ENCODE measurements around the gene DCP1A.
"Not testable (repeated sequence)": the region's sequence is repeated elsewhere in the genome, so short reads cannot be mapped to it uniquely, and the experiment has no call there.

The DCP1A gene

DNA sequence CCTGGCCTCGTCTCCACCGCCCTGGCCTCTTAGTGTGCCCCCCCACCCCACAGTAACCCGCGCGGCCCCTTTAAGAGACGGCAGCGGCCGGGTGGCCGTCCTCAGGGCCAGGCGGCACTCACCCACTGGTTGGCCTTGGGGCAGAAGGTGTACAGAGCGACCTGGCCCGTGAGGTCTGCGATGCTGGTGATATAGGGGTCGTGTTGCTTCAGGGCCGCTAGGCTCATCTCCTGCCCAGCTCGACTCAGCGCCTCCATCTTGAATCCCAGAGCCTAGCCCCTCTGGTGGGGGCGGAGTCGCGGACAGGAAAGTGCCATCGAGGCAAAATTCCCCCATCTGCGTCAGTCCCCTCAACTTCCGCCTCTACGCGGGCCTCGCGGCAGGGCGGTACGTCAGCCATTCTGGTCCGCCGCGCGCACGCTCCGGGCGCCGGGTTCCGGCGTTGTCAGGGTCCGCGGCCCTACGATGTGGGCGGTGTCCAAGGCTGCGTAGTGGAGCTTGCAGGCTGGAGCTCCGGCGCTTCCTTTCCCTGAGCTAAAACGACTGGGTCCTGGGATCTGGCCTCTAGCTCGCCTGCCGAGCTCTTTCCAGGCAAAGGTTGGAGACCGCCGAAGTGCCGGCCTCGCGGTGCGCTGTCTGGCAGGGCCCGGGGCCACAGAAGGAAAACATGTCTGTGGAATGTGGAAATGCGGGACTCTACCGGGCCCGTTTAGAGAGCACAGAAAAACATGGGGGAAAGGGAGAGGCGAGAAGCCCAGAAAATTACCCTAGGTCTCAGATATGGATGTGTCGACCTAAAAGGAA, at the start of gene DCP1A:
TSS of gene DCP1A (minus strand) at position 283 of the 804 bp plus-strand sequence. CDS start at position 257, 26 bp downstream.
- FAIRE-seq, result peak; percentile 95

DNA sequence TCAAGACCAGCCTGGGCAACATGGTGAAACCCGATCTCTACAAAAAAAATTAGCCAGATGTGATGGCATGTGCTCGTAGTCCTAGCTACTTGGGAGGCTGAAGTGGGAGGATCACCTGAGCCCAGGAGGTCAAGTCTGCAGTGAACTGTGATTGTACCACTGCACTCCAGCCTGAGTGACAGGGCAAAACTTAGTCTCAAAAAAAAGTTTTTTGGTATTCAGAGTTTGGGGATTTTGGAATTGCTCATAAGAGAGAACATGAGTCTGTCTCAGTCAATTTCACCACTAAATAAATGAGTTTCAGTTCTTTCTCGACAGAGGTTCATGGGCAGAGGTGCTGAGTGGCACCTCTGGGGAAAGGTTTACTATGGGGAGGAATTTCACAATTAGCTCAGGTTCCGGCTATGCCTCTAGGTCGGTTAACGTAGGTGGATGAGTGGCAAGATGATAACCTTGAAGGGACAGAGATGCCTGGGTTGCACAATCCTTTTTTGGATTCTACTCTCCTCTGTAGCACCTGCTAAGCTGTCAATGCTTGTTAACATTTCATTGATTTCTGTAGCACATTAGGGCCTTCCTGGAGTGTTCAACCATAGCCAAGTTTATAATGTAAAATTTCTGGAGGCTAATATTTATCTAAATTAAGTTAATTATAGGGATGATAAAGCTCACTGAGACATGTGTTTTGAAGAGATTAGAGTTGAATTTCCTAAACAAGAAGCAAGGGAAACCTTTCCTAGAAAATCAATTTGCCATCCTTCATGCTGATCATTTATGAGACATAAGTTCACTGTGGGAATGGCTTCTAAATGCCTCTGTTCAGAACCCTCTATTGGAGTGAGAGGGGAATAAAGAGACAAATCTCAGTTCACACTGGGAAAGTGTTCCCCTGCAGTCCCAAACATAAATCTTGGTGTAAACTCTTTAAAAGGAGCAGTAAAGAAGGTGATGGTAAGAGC, 37.4 kb upstream of the DCP1A start:
- no peak for FAIRE-seq

DNA sequence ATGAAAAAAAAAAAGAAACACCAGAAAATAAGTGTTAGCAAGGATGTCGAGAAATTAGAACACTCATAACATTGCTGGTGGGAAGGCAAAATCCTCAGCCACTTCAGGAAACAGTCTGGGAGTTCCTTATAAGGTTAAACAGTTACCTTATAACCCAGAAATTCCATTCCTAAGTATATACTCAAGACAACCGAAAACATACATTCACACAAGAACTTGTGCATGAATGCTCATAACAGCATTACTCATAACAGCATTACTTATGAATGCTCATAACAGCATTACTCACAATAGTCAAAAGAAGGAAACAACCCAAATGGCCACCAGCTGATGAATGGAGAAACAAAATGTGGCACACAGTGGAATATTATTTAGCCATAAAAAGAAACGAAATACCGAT, 34.8 kb upstream of the DCP1A start:
- FAIRE-seq, result no peak

DNA sequence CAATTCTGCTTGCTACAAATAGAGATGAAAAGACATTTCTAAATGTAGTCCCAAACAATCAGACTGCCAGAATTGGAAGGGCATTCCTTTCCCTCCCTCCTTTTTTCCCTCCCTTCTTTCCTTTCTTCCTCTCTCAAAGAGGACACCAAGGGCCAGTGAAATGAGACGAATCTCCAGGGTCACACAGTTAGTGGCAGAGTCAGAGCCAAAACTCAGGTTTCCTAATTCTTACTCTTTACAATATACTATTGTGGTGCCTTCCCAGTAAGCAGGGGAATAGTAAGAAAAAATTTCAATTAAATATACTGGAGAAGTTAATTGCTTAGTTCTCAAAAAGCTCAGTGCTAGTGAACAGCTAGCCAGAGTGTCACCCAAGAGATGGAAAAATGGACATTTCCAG, 33.0 kb upstream of the DCP1A start:
- no peak for FAIRE-seq

DNA sequence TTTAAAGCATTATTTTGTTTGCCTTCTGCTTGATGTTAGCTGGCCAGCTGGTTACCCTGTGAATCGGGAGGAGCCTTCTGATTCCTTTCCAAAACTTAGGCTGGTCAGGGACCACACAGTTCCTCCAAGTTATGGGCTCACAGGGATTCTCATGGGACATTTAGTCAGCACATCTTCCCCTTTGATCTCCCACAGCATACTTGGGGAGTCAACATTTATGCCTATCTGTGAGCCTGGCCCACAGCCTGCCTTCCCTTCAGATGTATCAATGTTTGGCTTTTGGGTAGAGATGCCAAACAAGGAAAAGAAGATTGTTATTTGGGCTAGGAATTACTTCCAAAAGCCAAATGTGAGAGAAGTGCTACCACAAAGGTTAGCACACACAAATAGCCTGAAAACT, 32.6 kb upstream of the DCP1A start:
- FAIRE-seq, result peak; percentile 33

DNA sequence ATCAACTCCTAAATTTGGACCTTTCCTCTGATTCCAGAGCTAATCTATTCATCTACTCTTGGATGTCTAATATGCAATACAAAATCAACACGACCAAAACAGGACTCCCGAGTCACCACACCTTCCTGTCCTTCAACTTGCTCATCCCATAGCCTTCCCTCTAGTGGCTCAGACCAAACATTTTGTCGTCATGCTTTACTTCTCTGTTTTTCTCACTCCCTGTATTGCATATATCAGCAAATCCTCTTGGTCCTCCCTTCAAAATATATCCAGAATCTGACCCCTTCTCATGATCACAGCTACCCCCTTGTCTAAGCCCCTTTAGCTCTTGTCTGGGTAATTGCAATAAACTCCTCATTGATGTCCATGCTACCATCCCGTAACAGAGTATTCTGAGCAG, 30.5 kb upstream of the DCP1A start:
- FAIRE-seq, result no peak

DNA sequence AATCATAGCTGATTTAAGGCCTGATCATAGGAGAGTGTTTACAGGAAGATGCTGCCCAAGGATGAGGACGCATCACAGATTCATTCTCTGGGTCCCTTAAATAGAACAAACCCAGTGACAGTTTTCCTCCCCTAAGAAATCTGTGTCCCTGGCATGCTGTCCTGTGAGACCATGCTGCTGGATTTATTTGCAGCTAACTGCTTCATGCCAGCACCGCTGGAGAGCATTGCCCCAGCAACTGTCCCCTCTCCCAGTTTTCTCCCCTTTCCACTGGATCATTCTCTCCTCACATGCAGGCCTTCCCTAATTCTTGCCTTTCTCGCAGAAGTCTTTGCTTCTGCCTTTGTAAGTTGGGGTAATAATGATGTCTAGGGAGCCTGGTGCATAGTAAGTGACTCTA, 29.3 kb upstream of the DCP1A start:
- FAIRE-seq, result no peak

DNA sequence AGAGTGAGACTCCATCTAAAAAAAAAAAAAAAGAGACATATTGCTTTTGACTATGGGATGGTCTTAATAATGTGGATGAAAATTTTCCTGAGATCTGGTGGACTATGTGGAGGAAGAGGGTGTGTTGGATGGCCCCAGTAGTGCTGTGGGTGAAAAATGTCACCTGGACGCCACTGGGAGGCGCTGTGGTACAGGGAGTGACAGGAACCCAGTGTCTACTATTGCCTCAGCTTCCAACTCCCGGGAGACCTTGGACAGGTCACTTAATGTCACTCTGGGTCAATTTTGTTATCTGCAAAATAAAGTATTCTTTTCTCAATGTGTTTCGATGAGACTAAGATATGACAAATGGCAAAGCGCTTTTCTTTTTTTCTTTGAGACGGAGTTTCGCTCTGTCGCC, 27.7 kb upstream of the DCP1A start:
- peak; percentile 35 for FAIRE-seq

DNA sequence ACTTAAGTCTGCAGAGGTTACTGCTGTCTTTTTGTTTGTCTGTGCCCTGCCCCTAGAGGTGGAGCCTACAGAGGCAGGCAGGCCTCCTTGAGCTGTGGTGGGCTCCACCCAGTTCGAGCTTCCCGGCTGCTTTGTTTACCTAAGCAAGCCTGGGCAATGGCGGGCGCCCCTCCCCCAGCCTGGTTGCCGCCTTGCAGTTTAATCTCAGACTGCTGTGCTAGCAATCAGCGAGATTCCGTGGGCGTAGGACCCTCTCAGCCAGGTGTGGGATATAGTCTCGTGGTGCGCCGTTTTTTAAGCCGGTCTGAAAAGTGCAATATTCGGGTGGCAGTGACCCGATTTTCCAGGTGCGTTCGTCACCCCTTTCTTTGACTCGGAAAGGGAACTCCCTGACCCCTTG, 23.4 kb upstream of the DCP1A start:
- FAIRE-seq, result not testable (repeated sequence)

DNA sequence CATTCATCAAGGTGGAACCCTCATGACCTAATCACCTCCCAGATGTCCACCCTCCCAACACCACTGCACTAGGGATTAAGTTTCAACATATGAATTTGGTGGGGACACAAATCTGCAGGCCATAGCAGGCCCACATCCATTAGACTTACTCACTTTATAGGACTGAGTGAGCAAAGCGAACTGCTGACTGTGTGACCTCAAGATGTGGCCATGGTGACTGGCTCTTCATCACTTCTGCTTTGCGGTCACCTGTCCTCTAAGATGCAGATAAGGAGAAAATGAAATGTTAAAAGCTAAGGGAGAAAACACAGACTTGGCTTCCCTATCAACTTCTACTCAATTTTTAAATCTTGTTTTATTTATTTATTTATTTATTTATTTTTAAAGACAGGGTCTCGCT, 14.5 kb upstream of the DCP1A start:
- FAIRE-seq, result no peak

DNA sequence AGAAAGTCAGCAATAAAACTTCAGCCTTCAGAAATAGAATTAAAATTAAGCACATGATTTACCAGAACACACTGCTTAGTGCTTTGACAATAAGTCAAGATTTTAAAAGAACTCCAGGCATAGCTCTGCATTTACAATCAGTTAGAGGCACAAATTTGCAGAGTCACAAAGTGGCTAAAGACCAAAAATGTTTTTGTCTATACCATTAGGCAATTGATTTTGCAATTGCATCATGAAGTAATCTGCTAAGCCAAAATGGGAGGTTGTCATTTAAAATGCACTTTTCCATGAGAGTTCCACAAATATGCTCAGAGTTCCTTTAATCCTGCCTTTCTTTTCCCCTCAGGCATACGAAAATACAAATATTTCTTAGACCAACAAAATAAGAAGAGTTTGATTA, 10.1 kb upstream of the DCP1A start:
- no peak for FAIRE-seq

DNA sequence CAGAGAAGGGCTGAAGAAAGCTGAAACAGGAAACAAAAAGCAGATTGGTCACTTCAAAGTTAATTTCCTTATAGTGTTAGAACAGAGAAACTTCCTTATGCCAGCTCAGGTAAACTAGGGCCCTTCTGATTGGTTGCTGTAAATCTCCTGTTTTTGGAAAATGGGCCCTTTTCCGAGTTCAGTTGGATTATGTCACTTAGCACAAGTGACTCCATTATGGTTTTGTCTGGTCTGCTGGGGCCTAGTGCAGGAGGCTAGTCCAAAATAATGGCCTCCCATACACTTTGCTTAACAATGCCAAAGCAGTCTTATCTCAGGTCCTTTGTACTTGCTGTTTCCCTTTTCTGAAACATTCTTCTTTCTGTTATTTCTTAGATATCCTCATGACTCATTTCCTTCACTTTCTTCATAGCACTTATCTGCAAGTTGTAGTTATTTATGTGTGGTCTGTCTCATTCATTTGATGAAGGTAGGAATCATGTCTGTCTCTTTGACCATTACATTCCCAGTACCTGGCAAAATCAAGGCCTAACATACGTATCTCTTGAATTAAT, 7.7 kb upstream of the DCP1A start:
- no peak for FAIRE-seq

DNA sequence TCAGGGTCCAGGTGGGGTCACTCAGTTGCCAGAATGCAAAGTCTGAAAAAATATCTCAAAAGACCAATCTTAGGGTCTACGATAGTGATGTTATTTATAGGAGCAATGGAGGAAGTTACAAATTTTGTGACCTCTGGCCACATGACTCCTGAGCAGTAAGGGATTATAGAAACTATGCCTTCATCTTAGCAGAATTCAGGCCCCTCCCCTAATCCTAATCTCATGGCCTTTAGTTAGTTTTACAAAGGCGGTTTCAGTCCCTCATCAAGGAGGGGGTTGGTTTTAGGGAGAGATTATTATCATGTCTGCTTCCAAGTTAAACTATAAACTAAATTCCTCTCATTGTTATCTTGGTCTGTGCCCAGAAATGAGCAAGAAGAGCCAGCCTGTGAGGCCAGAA, 5.9 kb upstream of the DCP1A start:
- FAIRE-seq, result no peak

DNA sequence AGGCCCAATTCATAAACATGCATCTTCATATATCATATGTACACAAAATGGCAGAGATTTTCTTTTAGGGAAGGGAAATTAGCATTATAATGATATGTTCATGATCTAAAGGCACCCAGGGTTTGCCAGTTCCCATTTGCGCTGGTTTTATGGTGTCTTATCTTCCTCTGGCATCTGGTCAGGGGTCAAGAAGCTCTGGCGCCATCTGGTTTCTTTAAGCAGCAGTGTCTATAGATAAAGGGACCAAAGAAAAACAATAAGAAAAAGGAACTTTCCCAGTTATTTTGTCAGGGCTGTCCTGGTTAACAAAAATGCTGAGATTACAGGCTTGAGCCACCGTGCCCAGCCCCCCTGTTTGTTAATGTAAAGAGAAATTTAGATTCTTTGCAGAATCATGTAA, 3.3 kb upstream of the DCP1A start:
- FAIRE-seq, result no peak

DNA sequence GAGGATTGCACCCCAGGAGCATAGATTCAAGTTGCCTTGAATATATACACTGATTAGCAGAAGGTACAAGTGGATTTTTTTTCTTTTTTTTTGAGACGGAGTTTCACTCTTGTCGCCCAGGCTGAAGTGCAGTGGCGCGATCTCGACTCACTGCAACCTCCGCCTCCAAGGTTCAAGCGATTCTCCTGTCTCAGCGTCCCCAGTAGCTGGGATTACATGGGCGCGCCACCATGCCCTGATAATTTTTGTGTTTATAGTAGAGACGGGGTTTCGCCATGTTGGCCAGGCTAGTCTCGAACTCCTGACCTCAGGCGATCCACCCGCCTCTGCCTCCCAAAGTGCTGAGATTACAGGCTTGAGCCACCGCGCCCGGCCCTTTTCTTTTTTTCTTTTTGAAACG, 775 bp upstream of the DCP1A start:
- FAIRE-seq, result not testable (repeated sequence)

DNA sequence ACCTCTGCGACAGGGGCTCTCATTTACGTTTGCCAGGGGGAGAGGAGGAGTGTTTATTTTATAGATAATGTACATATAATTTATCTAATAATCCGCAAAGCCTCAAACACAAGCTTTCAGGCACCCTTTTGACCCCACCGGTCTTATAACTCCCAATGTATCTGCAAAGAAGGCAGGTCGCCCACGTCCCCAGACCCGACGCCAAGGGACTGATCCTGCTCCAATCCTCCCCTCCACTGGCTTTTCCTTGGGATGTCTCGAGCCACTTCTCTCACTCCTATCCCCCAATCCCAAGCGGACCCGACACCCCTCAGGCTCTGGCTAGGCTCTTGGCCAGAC, 452 bp downstream of the DCP1A start:
- FAIRE-seq, result no peak

DNA sequence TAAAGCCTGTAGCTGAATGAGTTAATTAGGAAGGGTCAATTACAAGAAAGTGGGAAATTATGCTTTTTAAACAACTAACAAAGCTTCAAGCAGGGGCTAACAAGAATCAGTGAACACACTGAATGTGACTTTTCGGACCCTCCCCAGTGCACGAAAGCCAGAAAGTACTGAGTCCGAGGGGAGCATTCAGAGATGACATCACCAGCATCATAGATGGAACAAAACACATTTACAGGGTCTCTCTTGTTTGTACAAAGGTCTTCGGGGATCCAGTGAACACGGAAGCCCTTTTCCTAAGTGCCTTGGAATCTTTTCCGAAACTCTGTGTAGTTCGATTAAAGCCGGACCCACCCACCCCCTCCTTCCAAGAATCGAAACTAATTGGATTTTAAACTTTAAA, 829 bp downstream of the DCP1A start:
- FAIRE-seq, result no peak

DNA sequence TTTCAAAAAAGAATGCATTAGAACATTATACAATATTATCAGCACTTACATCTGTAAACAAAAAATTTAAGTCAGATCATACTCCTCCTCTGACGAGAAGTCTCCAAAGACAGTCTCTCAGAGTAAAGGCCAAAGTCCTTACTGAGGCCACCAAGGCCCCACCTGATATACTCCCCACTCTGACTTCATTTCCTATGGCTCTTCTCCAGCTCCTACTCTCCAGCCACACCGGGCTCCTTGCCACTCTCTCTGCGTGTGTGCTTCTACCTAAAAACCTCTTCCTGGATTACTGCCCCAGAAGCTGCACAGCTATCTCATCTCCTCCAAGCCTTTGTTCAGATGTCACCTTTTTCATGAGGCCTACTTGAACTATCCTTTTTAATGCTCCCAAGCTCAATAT, 5.0 kb downstream of the DCP1A start:
- FAIRE-seq, result no peak

DNA sequence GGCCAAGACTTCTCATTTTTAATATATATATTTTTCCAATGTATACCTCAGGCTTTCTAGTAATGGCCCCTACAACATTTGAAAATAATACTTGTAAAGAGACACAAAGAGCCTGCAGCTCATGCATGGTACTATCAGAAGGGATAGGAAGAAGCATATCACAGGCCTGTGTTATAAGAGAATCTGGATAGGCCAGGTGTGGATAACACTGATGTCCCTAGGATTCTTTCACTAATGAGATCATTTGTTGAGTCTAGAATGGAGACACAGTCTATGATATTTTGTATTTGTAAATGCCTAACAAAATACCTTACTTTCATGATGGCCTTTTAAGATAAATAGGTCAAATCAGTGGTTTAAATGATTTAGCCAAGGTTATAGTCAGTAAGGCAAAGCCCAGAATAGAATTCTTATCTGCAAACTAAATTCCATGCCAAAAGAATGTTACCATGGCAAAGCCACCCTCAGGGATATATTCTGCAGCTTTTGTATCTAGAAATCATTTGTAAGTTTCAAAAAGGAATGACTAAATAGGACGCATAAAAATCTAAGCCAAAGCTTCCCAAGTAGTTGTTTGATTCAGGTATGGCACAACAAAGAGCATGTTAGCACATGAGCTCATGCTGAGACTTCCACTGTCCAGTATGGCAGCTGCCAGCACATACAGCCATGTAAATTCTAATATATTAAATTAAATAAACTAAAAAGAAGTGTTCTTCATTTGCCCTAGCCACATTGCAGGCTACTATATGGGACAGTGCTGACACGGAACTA, 10.0 kb downstream of the DCP1A start:
- no peak for FAIRE-seq

DNA sequence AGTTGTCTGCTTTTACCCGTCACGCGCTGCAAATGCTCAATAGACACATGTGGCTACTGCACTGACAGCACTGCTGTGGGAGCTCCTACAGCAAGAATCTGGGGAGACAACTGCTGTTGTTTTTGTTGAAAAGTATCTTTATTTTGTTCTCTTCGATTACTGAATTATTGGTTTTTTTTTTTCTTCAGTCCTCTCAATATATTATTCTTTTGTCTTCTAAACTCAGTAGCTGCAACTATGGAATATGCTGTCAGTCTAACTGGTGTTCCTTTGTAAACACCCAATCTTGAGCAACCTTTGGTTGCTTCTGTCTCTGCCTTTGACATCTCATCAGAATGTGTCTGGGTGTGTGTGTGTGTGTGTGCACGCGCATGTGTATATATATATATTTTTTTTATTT, 12.6 kb downstream of the DCP1A start:
- FAIRE-seq, result no peak

DNA sequence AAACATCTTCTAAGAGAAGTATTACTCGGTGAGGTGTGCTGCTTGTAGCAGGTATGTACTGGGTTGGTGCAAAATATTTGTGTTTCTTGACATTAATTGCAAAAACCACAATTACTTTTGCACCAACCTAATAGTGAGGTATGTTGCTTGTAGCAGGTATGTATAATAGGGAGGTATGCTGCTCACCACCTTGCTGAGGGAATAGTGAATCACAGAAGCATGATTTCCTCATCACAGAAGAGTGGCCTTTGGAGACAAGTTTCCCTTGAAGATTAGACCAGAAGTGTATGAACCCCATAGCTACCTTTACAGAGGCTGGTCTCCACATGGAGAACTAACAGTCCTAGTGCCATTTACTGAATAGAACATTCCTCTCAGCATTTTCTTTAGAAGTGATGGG, 15.5 kb downstream of the DCP1A start:
- no peak for FAIRE-seq

DNA sequence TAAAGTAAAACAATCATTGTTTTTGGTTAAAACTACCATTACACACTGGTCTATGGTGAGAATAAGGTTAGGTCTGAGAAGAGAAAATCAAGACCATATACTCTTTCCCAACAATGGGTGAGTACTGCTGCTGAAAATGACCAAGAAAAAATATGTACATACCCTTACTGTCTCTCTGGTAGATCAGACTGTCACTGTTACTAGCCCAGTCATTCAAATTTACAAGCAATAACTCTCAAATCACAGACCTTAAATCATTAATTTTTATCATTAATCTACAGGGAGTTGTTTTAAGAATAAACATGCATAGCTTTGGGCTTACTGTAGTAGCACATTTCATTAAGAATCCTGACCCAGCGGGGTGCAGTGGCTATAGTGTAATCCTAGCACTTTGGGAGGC, 17.4 kb downstream of the DCP1A start:
- FAIRE-seq, result no peak

DNA sequence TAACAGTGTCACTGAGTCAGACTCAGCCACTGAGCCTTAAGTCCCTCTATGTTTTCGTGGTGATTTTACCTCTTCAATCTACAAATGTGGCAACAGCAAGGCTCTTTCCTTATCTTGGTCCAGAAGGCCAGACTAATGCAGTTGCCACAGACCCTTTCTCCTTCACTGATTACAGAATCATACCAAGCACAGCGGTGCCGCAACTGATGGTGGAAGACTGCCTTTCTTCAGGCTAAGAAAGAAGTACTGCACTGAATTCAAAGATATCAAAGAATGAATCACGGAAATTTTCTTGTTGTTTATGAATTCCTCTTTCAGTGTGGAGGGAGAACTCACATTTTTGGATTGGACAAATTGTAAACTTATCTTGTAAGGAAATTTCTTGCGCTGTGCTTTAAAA, 18.6 kb downstream of the DCP1A start:
- FAIRE-seq, result no peak

Data from endometrium (tissue), 2 donors.